Adrenal gland (tissue), 12 donors: ENCODE measurements around the gene OR10R2. TPM values are rescaled to one million over a fixed set of nuclear protein-coding genes. Genes with fewer than 3 reads are reported as not detected.

ENCODE experiments used
- DNase-seq, 7 donors: peaks; one replicate each; pipeline ENCODE4 v3.0.0-alpha.2; 2019 to 2020
- H3K27ac ChIP-seq, 5 donors: fragments of 200-600 bp; sonication (generic) in 4 of 5; 1 replicate in 3 of 5; 2 replicates in 2 of 5; pipeline versions ENCODE4 v1.5.1 to v1.8.0; 2016 to 2020; ENCODE audit warnings: mild to moderate bottlenecking in 1 of 5
- H3K27me3 ChIP-seq: fragments of 200-600 bp; 2 replicates; pipeline ENCODE4 v1.8.0; 2021
- H3K36me3 ChIP-seq, 2 donors: fragments of 200-600 bp; replicated peaks in 1 of 2; 1 replicate in 1 of 2; 2 replicates in 1 of 2; pipeline versions ENCODE4 v1.5.1 to v1.8.0; 2018 to 2022
- H3K4me1 ChIP-seq, 2 donors: fragments of 200-600 bp; replicated peaks in 1 of 2; 1 replicate in 1 of 2; 2 replicates in 1 of 2; pipeline versions ENCODE4 v1.5.1 to v1.8.0; 2018 to 2021
- H3K4me3 ChIP-seq, 4 donors: fragments of 200-600 bp; sonication (generic) in 3 of 4; one replicate each; pipeline ENCODE4 v1.5.1; 2016 to 2018
- H3K9me3 ChIP-seq, 3 donors: fragments of 200-600 bp; sonication (generic) in 1 of 3; replicated peaks in 1 of 3; 1 replicate in 2 of 3; 2 replicates in 1 of 3; pipeline versions ENCODE4 v1.5.1 to v1.8.0; 2016 to 2021
- CTCF ChIP-seq, 6 experiments: fragments of 450-650 bp in 4 of 6; fragments of 200-600 bp in 2 of 6; sonication (generic) in 1 of 6; IDR thresholded peaks; 1 replicate in 5 of 6; 2 replicates in 1 of 6; pipeline versions ENCODE4 v1.5.1 to v1.8.0; 2016 to 2021; ENCODE audit warnings: antibody characterized with exemption in 6 of 6, mild to moderate bottlenecking in 2 of 6, moderate library complexity in 1 of 6
- POLR2A ChIP-seq, 2 donors: fragments of 450-650 bp; IDR thresholded peaks; one replicate each; pipeline ENCODE4 v1.6.1; 2017; ENCODE audit warnings: antibody characterized with exemption in 2 of 2, mild to moderate bottlenecking in 2 of 2, moderate library complexity in 1 of 2
- WGBS, 4 donors: extraction: QIAGEN DNeasy Blood & Tissue Kit in 2 of 4; methylation state at CpG; one replicate each; pipeline versions ENCODE4 v1.1.5 to v1.1.7; 2013 to 2017; 5-methylcytosine and 5-hydroxymethylcytosine counted together
- intact Hi-C, 2 donors: fragments of 100-400 bp; cut with DNase I; formaldehyde crosslinking; loops; one replicate each; pipeline versions ENCODE4 v1.14.1 to v1.15.0; 2022 to 2023
- polyA plus RNA-seq, 3 donors: library from polyadenylated mRNA; stranded (reverse); fragments of 200-250 nt in 2 of 3; fragments of 350-450 nt in 1 of 3; fragmentation: Illumina TruSeq in 1 of 3; extraction: RNeasy Lipid Tissue Mini Kit (QIAGEN cat#74804) in 1 of 3; gene quantifications; one replicate each; pipeline ENCODE4 v1.2.3, GENCODE V29; 2013 to 2014
- total RNA-seq, 9 donors: library from RNA; depleted of rRNA in 4 of 9; stranded (reverse); fragments of >200 nt in 4 of 9; fragments of 120-200 nt in 1 of 9; fragmentation: NEBNext Ultra II Directional in 1 of 9; extraction: Animal tissue kit (Norgen Biotek cat#: 25700) in 1 of 9; gene quantifications; one replicate each; pipeline versions ENCODE4 v1.1.0 to v1.2.4, GENCODE V29; 2013 to 2023
- donor health status: healthy with polysubstance abuse.
- donor health status: Bipolar disorder and iron deficiency.
- donor health status: DM: yes; HTN: yes; CAD: no.
- donor health status: DM: no; HTN: no; CAD: no.
- donor health status: DM: no; HTN: no; CAD: no.
- donor health status: DM: yes; HTN: yes; CAD: no.

OR10R2 gene
- total and polyA plus RNA-seq, 12 donors = not detected

GRCh38 chr1:158434741-158435140 is 37.3 kb upstream of the OR10R2 start:
- intact Hi-C loops = no loop called here
- Histone ChIP-seq H3K9me3 (no peaks in the 10 kb centered on the region), H3K4me3 (no peak overlapping the region), H3K4me1 (no peaks in the 10 kb centered on the region), H3K27ac (no peak overlapping the region), H3K27me3 (no peaks in the 10 kb centered on the region), H3K36me3 (no peaks in the 10 kb centered on the region)
- DNase-seq = no peak
- no peak for TF ChIP-seq POLR2A (IDR thresholded peaks at IDR 0.05)
- no peak for TF ChIP-seq CTCF (IDR thresholded peaks at IDR 0.05)
- 29 to 45% (median 38%) methylated on average over 3 of the region's 3 CpGs for WGBS, 4 donors

DNA sequence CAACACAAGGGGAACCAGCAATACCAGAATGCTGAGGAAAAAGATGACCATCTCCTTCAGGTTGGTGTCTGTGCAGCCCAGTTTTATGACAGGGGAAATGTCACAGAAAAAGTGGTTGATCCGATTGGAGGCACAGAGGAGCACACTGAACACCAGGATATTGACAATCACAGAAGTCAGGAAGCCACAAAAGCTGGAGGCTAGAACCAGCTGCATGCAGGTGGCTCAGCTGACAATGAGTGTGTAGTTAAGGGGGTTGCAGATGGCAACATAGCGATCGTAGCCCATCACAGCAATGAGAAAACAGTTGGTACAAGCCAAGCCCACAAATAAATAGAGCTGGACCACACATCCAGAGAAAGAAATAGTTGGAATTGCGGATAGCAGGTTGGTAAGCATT is 26.6 kb upstream of the OR10R2 start:
- no peaks in the 10 kb centered on the region for H3K27me3 ChIP-seq
- DNase-seq = no peak
- WGBS, 4 donors = 68 to 86% (median 82%) methylated on average over 4 of the region's 4 CpGs

DNA sequence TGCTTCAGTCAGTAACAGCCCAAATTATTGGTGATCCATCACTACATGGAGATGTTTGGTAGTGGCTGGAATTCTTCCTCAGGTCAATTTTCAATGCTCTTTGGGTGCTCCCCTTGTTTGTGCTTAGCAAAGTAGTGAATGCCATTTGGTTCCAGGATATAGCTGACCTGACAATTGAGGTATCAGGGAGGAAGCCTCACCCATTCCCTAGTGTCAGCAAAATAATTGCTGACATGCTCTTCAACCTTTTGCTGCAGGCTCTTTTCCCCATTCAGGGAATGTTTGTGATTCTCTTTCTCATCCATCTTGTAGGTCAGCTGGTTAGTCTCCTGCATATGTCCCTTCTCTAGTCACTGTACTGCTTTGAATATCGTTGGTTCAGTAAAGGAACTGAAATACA is 17.5 kb upstream of the OR10R2 start:
- WGBS, 4 donors = 54 to 85% (median 73%) methylated on average over 1 of the region's 1 CpG
- no peak for TF ChIP-seq CTCF (IDR thresholded peaks at IDR 0.05)
- TF ChIP-seq POLR2A (IDR thresholded peaks at IDR 0.05) = no peak
- Histone ChIP-seq H3K4me3 (no peak overlapping the region), H3K36me3 (no peaks in the 10 kb centered on the region), H3K9me3 (no peaks in the 10 kb centered on the region), H3K27ac (no peak overlapping the region), H3K4me1 (no peaks in the 10 kb centered on the region), H3K27me3 (no peaks in the 10 kb centered on the region)
- no peak for DNase-seq
- intact Hi-C loops = no loop called here

More for the DNA sequence above, 26.6 kb upstream of the OR10R2 start:
- no peaks in the 10 kb centered on the region for H3K36me3 ChIP-seq
- no peak overlapping the region for H3K27ac ChIP-seq
- no peaks in the 10 kb centered on the region for H3K9me3 ChIP-seq
- no peak overlapping the region for H3K4me3 ChIP-seq
- H3K4me1 ChIP-seq = no peaks in the 10 kb centered on the region
- TF ChIP-seq CTCF (IDR thresholded peaks at IDR 0.05) = no peak
- intact Hi-C loops = no loop called here

DNA sequence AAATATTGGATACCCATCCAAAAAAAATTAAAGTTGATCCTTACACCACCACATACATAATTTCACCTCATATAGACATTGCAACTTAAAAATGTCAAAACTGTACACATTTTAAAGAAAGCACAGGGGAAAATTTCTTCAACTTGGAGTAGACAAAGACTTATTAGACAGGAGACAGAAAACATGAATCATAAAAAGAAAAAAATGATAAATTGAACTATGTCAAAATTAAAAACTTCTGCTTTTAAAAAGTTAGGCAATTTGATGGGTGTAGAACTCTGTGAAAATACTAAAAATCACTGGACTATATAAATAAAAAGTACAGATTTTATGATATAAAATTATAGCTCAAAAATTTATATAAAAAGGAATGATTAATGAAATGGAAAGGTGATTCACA is 14.8 kb upstream of the OR10R2 start:
- Histone ChIP-seq H3K4me3 (no peak overlapping the region), H3K27me3 (no peaks in the 10 kb centered on the region), H3K27ac (no peak overlapping the region), H3K36me3 (no peaks in the 10 kb centered on the region), H3K4me1 (no peaks in the 10 kb centered on the region), H3K9me3 (no peaks in the 10 kb centered on the region)
- TF ChIP-seq POLR2A (IDR thresholded peaks at IDR 0.05) = no peak
- no peak for TF ChIP-seq CTCF (IDR thresholded peaks at IDR 0.05)
- intact Hi-C loops = no loop called here
- no peak for DNase-seq
